ENCODE data around the gene KDM3B. TPM values are rescaled to one million over a fixed set of nuclear protein-coding genes. Genes with fewer than 3 reads are reported as not detected.

KDM3B gene
- 10 to 100 TPM; 31.9 to 57.3 (median 48.3) TPM for total RNA-seq
- 10 to 100 TPM; 11.9 to 22.4 TPM for polyA plus RNA-seq
- long read RNA-seq, donor 1, partial matches to known transcripts: 33 of 38 reads
- long read RNA-seq, donor 1, other reads (novel, unspliced or antisense): 5 of 38 reads
- long read RNA-seq, donor 2, full-length matches to known transcripts: 1 of 51 reads
- long read RNA-seq, donor 2, partial matches to known transcripts: 46 of 51 reads
- long read RNA-seq, donor 2, other reads (novel, unspliced or antisense): 4 of 51 reads
- long read RNA-seq, donor 3, full-length matches to known transcripts: 1 of 69 reads
- long read RNA-seq, donor 3, partial matches to known transcripts: 63 of 69 reads
- long read RNA-seq, donor 3, other reads (novel, unspliced or antisense): 5 of 69 reads

- Histone ChIP-seq H3K4me3 (peak within 1 kb of the TSS; percentile 73 to 99 (median 94)), H3K27me3 (no peaks in the 10 kb centered on the region), H3K27ac (peak within 1 kb of the TSS; percentile 86 to 99 (median 97)), H3K4me1 (peaks cover 8 to 70% (median 51%) of the 10 kb centered on the region in 9 donors), H3K9me3 (peaks cover 0 to 7% (median 5%) of the 10 kb centered on the region in 11 donors), H3K36me3 (peaks cover 0 to 25% (median 15%) of the 10 kb centered on the region in 9 donors)
- TF ChIP-seq CTCF (IDR thresholded peaks at IDR 0.05): peak; percentile 82 to 99 (median 90)
- ATAC-seq (peak; percentile 77 to 90 (median 85)), DNase-seq (peak; percentile 76 to 88)
- WGBS, 2 donors: 4 to 9% methylated on average over 26 to 30 of the region's 30 CpGs
- intact Hi-C loops (cut with DNase I): loop anchor here in 2 of 10 donors (5.0 to 10.0 kb wide), 2 partner anchors 127 to 140 kb away; no protein-coding TSS in a partner anchor
Measured at GRCh38 chr5:138352071-138352721, at the start of gene KDM3B. KDM3B (plus strand) TSS chr5:138352685; CDS start chr5:138352796, 111 bp downstream.

DNA sequence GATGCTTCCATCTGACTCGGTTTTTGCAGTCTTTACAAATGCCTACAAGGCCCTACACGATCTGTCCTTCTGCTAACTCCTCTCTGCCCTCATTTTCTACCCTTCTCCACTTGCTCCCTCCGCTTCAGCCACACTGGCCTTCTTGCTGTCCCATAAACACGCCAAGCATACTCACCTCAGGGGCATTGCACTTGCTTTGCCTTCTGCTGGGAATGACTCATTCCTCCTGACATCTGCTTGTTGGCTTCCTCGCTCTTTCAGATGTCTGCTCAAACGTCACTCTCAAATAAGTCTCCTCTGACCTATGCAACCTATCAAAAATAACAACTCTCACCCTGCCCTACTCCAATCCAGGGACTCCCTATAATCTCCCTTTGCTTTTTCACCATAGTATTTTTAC, 49.1 kb upstream of the KDM3B start:
- 84 to 89% methylated on average over 6 of the region's 6 CpGs for WGBS, 2 donors
- Histone ChIP-seq H3K4me3 (no peak overlapping the region), H3K4me1 (peaks cover 0 to 3% (median 0%) of the 10 kb centered on the region in 9 donors), H3K27me3 (no peaks in the 10 kb centered on the region), H3K36me3 (no peaks in the 10 kb centered on the region), H3K9me3 (peaks cover 0 to 5% (median 0%) of the 10 kb centered on the region in 11 donors), H3K27ac (no peak overlapping the region)
- TF ChIP-seq CTCF (IDR thresholded peaks at IDR 0.05): no peak
- DNase-seq: no peak
- no peak for ATAC-seq
- intact Hi-C loops (cut with DNase I): no loop called here

- Histone ChIP-seq H3K9me3 (no peaks in the 10 kb centered on the region), H3K4me1 (peaks cover 0 to 3% (median 0%) of the 10 kb centered on the region in 9 donors), H3K4me3 (no peak overlapping the region), H3K36me3 (no peaks in the 10 kb centered on the region), H3K27me3 (no peaks in the 10 kb centered on the region), H3K27ac (peak overlapping the region in 2 of 10 donors; percentile 9 to 45)
- WGBS, 2 donors: 40 to 47% methylated on average over 1 of the region's 1 CpG
- DNase-seq (peak; percentile 52 to 67), ATAC-seq (peak in 7 of 8 donors; percentile 55 to 96 (median 88))
- intact Hi-C loops (cut with DNase I): no loop called here
- peak in 2 of 9 donors; percentile 13 to 35 for TF ChIP-seq CTCF (IDR thresholded peaks at IDR 0.05)
Measured at GRCh38 chr5:138305797-138306196, 46.7 kb upstream of the KDM3B start.

DNA sequence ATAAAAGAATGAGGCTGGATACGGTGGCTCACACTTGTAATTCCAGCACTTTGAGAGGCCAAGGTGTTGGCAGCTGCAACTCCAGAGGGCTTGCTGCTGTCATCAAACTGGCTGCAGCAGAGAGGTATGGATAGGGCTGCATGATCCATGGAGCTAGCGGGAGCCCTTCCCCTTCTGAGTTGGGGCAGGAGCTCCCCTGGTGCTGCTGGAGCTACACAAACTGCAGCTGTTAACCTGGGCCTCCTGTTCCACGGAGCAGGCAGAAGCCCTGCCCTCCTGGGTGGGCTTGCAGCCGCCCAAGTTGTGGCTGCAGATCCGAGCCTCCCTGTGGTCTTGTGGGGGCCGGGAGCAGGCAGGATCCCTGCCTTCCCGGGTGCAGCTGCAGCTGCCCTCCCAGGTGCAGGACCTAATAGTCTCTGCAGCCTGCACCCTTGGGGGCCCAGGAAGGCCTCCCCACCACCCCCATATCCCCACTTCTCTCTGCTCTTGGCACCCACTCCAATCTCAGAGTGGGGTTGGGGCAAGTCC, 36.7 kb upstream of the KDM3B start:
- ATAC-seq (no peak), DNase-seq (no peak)
- Histone ChIP-seq H3K27ac (no peak overlapping the region), H3K9me3 (no peaks in the 10 kb centered on the region), H3K4me3 (no peak overlapping the region), H3K36me3 (peaks cover 0 to 10% (median 0%) of the 10 kb centered on the region in 9 donors), H3K27me3 (no peaks in the 10 kb centered on the region), H3K4me1 (no peaks in the 10 kb centered on the region)
- intact Hi-C loops (cut with DNase I): no loop called here
- WGBS, 2 donors: 89 to 94% methylated on average over 7 of the region's 7 CpGs
- no peak for TF ChIP-seq CTCF (IDR thresholded peaks at IDR 0.05)

Measured in heart right ventricle (tissue), 16 donors.